ENCODE results near the gene FKBP15. TPM values are rescaled to one million over a fixed set of nuclear protein-coding genes. Genes with fewer than 3 reads are reported as not detected.

The FKBP15 gene
- total RNA-seq, 1 experiment from 2014 or later = 23.5 TPM

DNA sequence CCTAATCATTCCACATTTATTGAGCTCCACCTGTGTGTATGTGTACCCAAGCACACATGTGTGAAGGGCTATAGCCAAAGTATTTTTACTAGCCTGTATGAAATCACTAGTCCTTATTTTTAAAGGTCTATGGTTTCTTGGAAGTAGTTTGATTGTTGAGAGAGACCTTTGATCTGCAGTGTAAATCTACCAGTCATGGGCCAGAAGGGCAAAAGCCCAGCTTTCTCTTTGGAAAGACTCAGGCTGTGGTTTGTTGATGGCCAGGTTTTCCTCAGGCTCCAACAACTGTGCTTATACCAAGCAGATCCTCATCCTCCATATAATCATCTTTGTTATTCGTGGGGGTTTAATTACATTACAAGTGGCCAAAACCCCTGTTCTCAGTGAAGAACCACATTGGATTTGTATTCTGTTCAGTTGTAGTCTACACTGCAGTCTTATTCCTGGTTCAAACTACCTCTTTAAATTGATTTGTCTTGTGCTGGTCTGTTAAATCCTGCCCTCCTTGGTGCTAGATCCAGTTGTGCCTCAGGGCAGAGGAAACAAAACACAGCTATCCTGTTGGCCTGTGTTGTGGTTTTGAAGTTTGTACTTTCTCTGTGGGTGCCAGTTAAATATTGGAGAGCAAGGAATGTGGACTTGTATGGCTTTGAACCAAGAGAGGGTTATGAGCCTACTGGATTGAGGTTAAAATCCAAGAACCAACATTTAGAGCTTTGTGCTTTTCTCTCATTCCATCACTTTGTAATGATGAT lies 41.0 kb upstream of the FKBP15 start:
- TF ChIP-seq EZH2 (IDR thresholded peaks at IDR 0.05; ENCODE audit: borderline replicate concordance, low read depth, low read length, poor library complexity, severe bottlenecking) = no peak
- TF ChIP-seq CTCF (conservative IDR thresholded peaks at IDR 0.05; ENCODE audit: low read depth, low read length) = no peak
- Histone ChIP-seq H3K4me1 (ENCODE audit: insufficient read depth, low read length, poor library complexity, severe bottlenecking) (no peaks in the 10 kb centered on the region), H3K4me3 (ENCODE audit: low read depth, low read length, poor library complexity, severe bottlenecking) (no peak overlapping the region), H3K27me3 (replicated peaks; ENCODE audit: insufficient read depth, low read depth, low read length, poor library complexity) (no peaks in the 10 kb centered on the region), H3K27ac (ENCODE audit: low read depth, low read length, poor library complexity, severe bottlenecking) (no peak overlapping the region), H3K9me3 (ENCODE audit: low read depth, low read length, poor library complexity, severe bottlenecking) (no peaks in the 10 kb centered on the region), H3K36me3 (ENCODE audit: insufficient read depth, low read length, poor library complexity, severe bottlenecking) (peaks cover 27% of the 10 kb centered on the region)
- no TSS peak for BruUV-seq (replicated peaks)
- ChIA-PET POLR2A (ENCODE audit: low non-redundant PET) (no interaction called here), CTCF (no interaction called here)
- intact Hi-C loops (cut with micrococcal nuclease; ENCODE audit: unreplicated experiment) = no loop called here
- no peak for DNase-seq (ENCODE audit: low spot score)

DNA sequence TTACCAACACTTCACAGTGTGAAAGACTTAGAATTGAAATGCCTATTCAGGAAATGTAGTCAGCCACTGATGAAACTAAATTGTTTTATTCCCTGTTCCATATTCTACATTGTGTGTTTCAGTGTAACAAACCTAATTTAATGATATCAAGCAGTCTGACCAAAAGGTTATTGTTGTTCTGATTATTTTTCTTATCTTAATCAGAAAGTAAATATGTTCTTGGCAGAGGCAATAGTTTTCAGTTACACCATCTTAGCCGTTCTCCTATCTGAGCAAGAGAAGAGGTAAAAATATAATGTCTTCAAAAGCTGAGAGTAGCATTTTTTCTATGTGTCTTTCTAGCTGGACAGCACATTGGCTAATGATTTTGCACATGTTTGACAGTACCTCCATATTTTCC lies 37.2 kb upstream of the FKBP15 start:
- H3K27ac ChIP-seq (ENCODE audit: low read depth, low read length, poor library complexity, severe bottlenecking) = no peak overlapping the region
- TF ChIP-seq EZH2 (IDR thresholded peaks at IDR 0.05; ENCODE audit: borderline replicate concordance, low read depth, low read length, poor library complexity, severe bottlenecking) (no peak), CTCF (conservative IDR thresholded peaks at IDR 0.05; ENCODE audit: low read depth, low read length) (no peak)
- intact Hi-C loops (cut with micrococcal nuclease; ENCODE audit: unreplicated experiment) = no loop called here
- CTCF ChIA-PET = no interaction called here
- BruUV-seq (replicated peaks) = no TSS peak
- H3K4me3 ChIP-seq (ENCODE audit: low read depth, low read length, poor library complexity, severe bottlenecking) = no peak overlapping the region
- POLR2A ChIA-PET (ENCODE audit: low non-redundant PET) = no interaction called here
- H3K36me3 ChIP-seq (ENCODE audit: insufficient read depth, low read length, poor library complexity, severe bottlenecking) = peaks cover 27% of the 10 kb centered on the region
- no peaks in the 10 kb centered on the region for H3K9me3 ChIP-seq (ENCODE audit: low read depth, low read length, poor library complexity, severe bottlenecking)
- H3K27me3 ChIP-seq (replicated peaks; ENCODE audit: insufficient read depth, low read depth, low read length, poor library complexity) = no peaks in the 10 kb centered on the region
- no peaks in the 10 kb centered on the region for H3K4me1 ChIP-seq (ENCODE audit: insufficient read depth, low read length, poor library complexity, severe bottlenecking)
- no peak for DNase-seq (ENCODE audit: low spot score)

- ChIA-PET CTCF (no interaction called here), POLR2A (ENCODE audit: low non-redundant PET) (no interaction called here)
- no TSS peak for BruUV-seq (replicated peaks)
- intact Hi-C loops (cut with micrococcal nuclease; ENCODE audit: unreplicated experiment) = no loop called here
- H3K27ac ChIP-seq (ENCODE audit: low read depth, low read length, poor library complexity, severe bottlenecking) = no peak overlapping the region
- peaks cover 27% of the 10 kb centered on the region for H3K36me3 ChIP-seq (ENCODE audit: insufficient read depth, low read length, poor library complexity, severe bottlenecking)
- H3K4me1 ChIP-seq (ENCODE audit: insufficient read depth, low read length, poor library complexity, severe bottlenecking) = no peaks in the 10 kb centered on the region
- H3K4me3 ChIP-seq (ENCODE audit: low read depth, low read length, poor library complexity, severe bottlenecking) = no peak overlapping the region
- H3K9me3 ChIP-seq (ENCODE audit: low read depth, low read length, poor library complexity, severe bottlenecking) = no peaks in the 10 kb centered on the region
- no peak for TF ChIP-seq CTCF (conservative IDR thresholded peaks at IDR 0.05; ENCODE audit: low read depth, low read length)
- no peak for TF ChIP-seq EZH2 (IDR thresholded peaks at IDR 0.05; ENCODE audit: borderline replicate concordance, low read depth, low read length, poor library complexity, severe bottlenecking)
- DNase-seq (ENCODE audit: low spot score) = no peak
- no peaks in the 10 kb centered on the region for H3K27me3 ChIP-seq (replicated peaks; ENCODE audit: insufficient read depth, low read depth, low read length, poor library complexity)
These were observed 36.8 kb upstream of the FKBP15 start for GRCh38 chr9:113257863-113258262.

Data from A673 (cell line).